BJ (cell line): ENCODE measurements around the gene KRT81. TPM values are rescaled to one million over a fixed set of nuclear protein-coding genes. Genes with fewer than 3 reads are reported as not detected.
"Not testable (repeated sequence)": the region's sequence is repeated elsewhere in the genome, so short reads cannot be mapped to it uniquely, and the experiment has no call there.

Source experiments
- CTCF ChIA-PET: fragments of 350-600 bp; formaldehyde crosslinking; extraction: SDS; loops from one replicate; lab custom pipeline; 2021; ENCODE audit warnings: antibody characterized with exemption, inconsistent platforms; lab: Yijun Ruan, JAX
- POLR2A ChIA-PET: fragments of 300-600 bp; sonication (Branson Sonifier 250); formaldehyde crosslinking; extraction: SDS; loops from one replicate; lab custom pipeline; 2021; ENCODE audit warnings: antibody characterized with exemption; lab: Charles Lee
- DNase-seq: peaks from one replicate; pipeline ENCODE4 v3.0.0-alpha.2; 2011; ENCODE audit warnings: low read depth
- H3K27me3 ChIP-seq: 2 replicates; pipeline ENCODE4 v1.6.0; 2011; ENCODE audit warnings: low read length; ENCODE audit not compliant: control insufficient read depth, insufficient read depth
- H3K36me3 ChIP-seq: 2 replicates; pipeline ENCODE4 v1.5.1; 2011; ENCODE audit warnings: low read length; ENCODE audit not compliant: control insufficient read depth, insufficient read depth
- H3K4me3 ChIP-seq: 2 replicates; pipeline ENCODE4 v1.5.1; 2011; ENCODE audit warnings: low read depth, mild to moderate bottlenecking, control low read depth, low read length
- CTCF ChIP-seq: IDR thresholded peaks from 2 replicates; pipeline ENCODE4 v1.5.1; 2011; ENCODE audit warnings: low read depth, mild to moderate bottlenecking, control low read depth, inconsistent platforms, low read length, moderate library complexity; ENCODE audit not compliant: insufficient read depth
- polyA plus RNA-seq: library from polyadenylated mRNA; depleted of rRNA; stranded (reverse); fragments of >200 nt; gene quantifications from 2 replicates; pipeline ENCODE4 v1.2.3, GENCODE V29; 2011

Gene KRT81
- polyA plus RNA-seq, 1 experiment: 24.7 TPM

DNA sequence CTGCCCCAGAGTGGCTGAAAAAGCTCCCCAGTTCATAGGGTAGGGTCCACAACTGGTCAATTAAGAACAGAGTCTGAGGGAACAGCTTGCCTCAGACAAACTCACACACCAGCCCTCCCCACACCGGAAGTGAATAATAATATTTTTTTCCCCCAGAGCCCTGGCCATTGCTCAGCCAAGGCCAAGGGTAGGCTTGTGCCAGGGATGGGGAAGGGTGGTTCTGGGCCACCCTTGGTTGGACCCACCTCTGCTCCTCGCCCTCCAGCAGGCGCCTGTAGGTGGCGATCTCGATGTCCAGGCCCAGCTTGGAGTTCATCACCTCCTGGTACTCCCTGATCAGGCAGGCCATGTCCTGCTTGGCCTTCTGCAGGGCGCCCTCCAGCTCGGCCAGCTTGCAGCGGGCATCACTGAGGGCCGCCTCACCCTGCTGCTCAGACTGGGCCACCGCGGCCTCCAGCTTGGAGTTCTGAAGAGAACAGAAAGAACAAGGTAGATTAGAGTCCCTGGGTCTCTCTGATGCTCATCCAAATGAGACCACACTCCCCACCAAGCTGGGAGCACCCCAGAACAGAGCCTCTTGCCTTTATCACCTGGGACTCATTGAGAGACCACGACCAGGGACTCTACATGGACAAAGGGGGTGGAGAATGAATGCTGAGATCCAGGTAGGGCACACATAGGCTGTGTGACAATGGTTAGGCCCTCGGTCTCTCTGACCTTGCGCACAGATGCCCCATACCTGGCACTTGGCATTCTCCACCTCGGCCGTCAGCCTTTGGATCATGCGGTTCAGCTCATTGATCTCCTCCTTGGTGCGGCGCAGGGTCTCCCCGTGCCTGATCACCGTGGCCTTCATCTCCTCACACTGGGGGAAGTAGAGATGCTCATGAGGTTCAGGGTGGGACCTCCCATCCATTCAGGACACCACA lies 4.2 kb downstream of the KRT81 start:
- DNase-seq, H3K4me3 ChIP-seq, POLR2A ChIA-PET, H3K27me3 ChIP-seq, H3K36me3 ChIP-seq: not testable (repeated sequence)
- CTCF ChIA-PET: interaction anchor here (0.8 to 1.2 kb wide), 3 partner anchors 10 to 73 kb away, joined by 3 read pairs; no protein-coding TSS in a partner anchor
- TF ChIP-seq CTCF: 0 out of 2 replicates have a peak, but pooled peaks have one; percentile 5

DNA sequence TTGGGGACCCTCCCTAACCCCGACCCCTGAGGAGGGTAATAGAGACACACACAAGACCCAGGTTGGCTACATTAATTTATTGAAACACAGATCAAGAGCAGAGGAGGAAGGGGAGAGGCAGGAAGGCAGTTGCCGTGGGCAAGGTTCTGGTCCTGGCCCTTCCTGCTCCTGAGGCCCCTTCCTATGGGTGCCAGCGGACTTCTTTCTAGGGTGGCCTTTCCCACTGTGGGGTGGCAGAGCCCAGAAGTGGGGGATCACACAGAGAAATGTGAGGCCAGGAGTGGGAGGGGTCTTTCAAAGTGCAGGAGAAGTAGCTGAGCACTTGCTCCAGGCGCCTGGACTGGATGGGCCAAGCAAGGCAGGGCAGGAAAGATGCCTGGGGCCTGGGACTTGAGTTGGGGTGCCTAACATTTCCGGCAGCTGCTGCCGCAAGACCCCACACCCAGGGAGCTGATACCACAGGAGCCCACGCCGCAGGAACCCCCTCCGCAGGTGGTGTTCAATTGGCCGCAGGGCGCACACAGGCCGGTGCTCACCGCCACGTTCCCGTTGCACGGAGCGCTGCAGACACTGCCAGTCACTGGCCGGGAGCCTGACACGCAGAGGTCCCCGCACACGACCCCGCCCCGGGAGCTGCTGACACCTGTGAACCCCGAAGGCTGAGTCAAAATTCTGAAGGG lies 5.3 kb downstream of the KRT81 start:
- POLR2A ChIA-PET: interaction anchor here (0.7 kb wide), 1 partner anchor 39 kb away, joined by 5 read pairs; no protein-coding TSS in a partner anchor
- Histone ChIP-seq H3K4me3 (no peak overlapping the region), H3K36me3 (no peaks in the 10 kb centered on the region), H3K27me3 (no peaks in the 10 kb centered on the region)
- CTCF ChIA-PET: interaction anchor here (1.2 to 2.4 kb wide), 3 partner anchors 9 to 73 kb away, joined by 3 to 8 read pairs (median 3); no protein-coding TSS in a partner anchor
- DNase-seq: no peak
- TF ChIP-seq CTCF: no peak

GRCh38 chr12:52285172-52285745 lies 6.1 kb downstream of the KRT81 start:
- POLR2A ChIA-PET: interaction anchor here (0.7 kb wide), 1 partner anchor 40 kb away, joined by 5 read pairs; no protein-coding TSS in a partner anchor
- Histone ChIP-seq H3K4me3 (no peak overlapping the region), H3K27me3 (no peaks in the 10 kb centered on the region), H3K36me3 (no peaks in the 10 kb centered on the region)
- CTCF ChIA-PET: interaction anchor here (1.2 to 2.4 kb wide), 3 partner anchors 12 to 74 kb away, joined by 3 to 8 read pairs (median 4); no protein-coding TSS in a partner anchor
- DNase-seq: peak; percentile 59
- TF ChIP-seq CTCF: no peak

DNA sequence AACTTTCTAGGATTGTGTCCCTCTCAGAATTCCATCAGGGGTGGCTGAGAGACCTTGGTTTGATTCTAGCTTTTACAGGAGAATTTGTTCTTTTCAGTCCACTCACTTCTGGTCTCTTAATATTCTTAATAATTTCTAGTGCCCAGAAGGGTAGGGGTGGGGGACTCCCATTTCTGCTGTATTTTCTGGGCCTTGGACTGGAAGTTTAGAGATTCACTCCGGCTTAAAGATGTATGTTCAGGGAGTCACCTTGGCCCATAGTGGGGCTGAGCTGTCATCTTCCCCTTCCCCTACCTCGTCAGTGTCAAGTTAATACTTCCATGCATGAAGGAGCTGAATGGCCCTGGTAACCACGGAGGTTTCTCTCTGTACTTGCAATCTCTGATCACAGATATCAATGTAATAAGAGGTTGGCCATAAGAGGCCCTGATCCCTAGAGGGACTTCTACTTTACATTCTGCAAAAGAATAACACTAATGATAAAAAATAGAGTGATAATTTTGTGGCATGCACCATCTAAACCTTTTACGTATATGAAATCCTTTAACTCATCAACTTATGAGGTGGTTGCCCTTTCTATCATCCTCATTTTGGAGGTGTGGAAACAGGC lies 6.7 kb downstream of the KRT81 start:
- no peak for TF ChIP-seq CTCF
- DNase-seq: no peak
- CTCF ChIA-PET: interaction anchor here (1.0 to 2.4 kb wide), 4 partner anchors 12 to 141 kb away, joined by 3 to 8 read pairs (median 4); no protein-coding TSS in a partner anchor
- Histone ChIP-seq H3K36me3 (no peaks in the 10 kb centered on the region), H3K4me3 (no peak overlapping the region), H3K27me3 (no peaks in the 10 kb centered on the region)
- POLR2A ChIA-PET: no interaction called here
